Heart right ventricle (tissue), 16 donors: Measurements from ENCODE around the gene BICRA. TPM values are rescaled to one million over a fixed set of nuclear protein-coding genes. Genes with fewer than 3 reads are reported as not detected.

ENCODE experiments used
- ATAC-seq, 8 donors: fragments of 200-7000 bp; cut with Tn5 transposase; one replicate each; pipeline ENCODE4 v1.9.1; 2020; ENCODE audit warnings: mild to moderate bottlenecking in 8 of 8, moderate library complexity in 8 of 8, moderate number of reproducible peaks in 1 of 8
- DNase-seq, 2 donors: peaks; one replicate each; pipeline ENCODE4 v3.0.0-alpha.2; 2020
- H3K27ac ChIP-seq, 10 donors: fragments of 200-600 bp; sonication (generic) in 2 of 10; one replicate each; pipeline versions ENCODE4 v1.5.0 to v1.8.0; 2020 to 2022; ENCODE audit warnings: mild to moderate bottlenecking in 3 of 10
- H3K27me3 ChIP-seq, 7 donors: fragments of 200-600 bp; one replicate each; pipeline ENCODE4 v1.8.0; 2021 to 2022; ENCODE audit warnings: mild to moderate bottlenecking in 2 of 7
- H3K36me3 ChIP-seq, 9 donors: fragments of 200-600 bp; sonication (generic) in 1 of 9; one replicate each; pipeline versions ENCODE4 v1.5.0 to v1.8.0; 2020 to 2022; ENCODE audit warnings: mild to moderate bottlenecking in 2 of 9
- H3K4me1 ChIP-seq, 9 donors: fragments of 200-600 bp; sonication (generic) in 1 of 9; one replicate each; pipeline versions ENCODE4 v1.5.0 to v1.8.0; 2020 to 2022; ENCODE audit warnings: mild to moderate bottlenecking in 4 of 9
- H3K4me3 ChIP-seq, 10 donors: fragments of 200-600 bp; sonication (generic) in 2 of 10; one replicate each; pipeline versions ENCODE4 v1.5.0 to v1.8.0; 2020 to 2022; ENCODE audit warnings: mild to moderate bottlenecking in 7 of 10, moderate library complexity in 2 of 10
- H3K9me3 ChIP-seq, 11 donors: fragments of 200-600 bp in 10 of 11; sonication (generic) in 2 of 11; one replicate each; pipeline versions ENCODE4 v1.5.0 to v1.8.0; 2013 to 2022; ENCODE audit warnings: mild to moderate bottlenecking in 2 of 11, control low read depth in 1 of 11, moderate library complexity in 1 of 11
- WGBS, 2 donors: extraction: QIAGEN DNeasy Blood & Tissue Kit; methylation state at CpG; one replicate each; pipeline ENCODE4 v1.1.7; 2013; ENCODE audit warnings: inconsistent platforms in 1 of 2; 5-methylcytosine and 5-hydroxymethylcytosine counted together
- intact Hi-C, 10 donors: fragments of 100-400 bp; cut with DNase I; formaldehyde crosslinking; loops; one replicate each; pipeline versions ENCODE4 v1.11.1 to v1.14.2; 2022
- polyA plus RNA-seq, 2 donors: library from polyadenylated mRNA; stranded (reverse); fragments of 200-250 nt; gene quantifications; one replicate each; pipeline ENCODE4 v1.2.3, GENCODE V29; 2013
- total RNA-seq, 10 donors: library from RNA; stranded (reverse); fragmentation: NEBNext Ultra II Directional in 3 of 10; extraction: Animal tissue kit (Norgen Biotek cat#: 25700) in 3 of 10; gene quantifications; one replicate each; pipeline versions ENCODE4 v1.2.1 to v1.2.4, GENCODE V29; 2021 to 2023
- TF ChIP-seq, protein P1 (sequence below), 9 donors: fragments of 200-600 bp; sonication (generic) in 2 of 9; IDR thresholded peaks; one replicate each; pipeline versions ENCODE4 v1.5.0 to v1.8.0; 2021 to 2022; ENCODE audit warnings: antibody characterized with exemption in 9 of 9, mild to moderate bottlenecking in 5 of 9, moderate library complexity in 1 of 9
- donor health status: Arrhythmogenic right ventricular cardiomyopathy.
- donor health status: ischemic (EF 13 %, LVEDD 7.1; RV severe dilation, severe dysfunction).
- donor health status: healthy with polysubstance abuse.
- donor health status: DM: no; HTN: yes; CAD: no.
- donor health status: DM: no; HTN: no; CAD: no.
- donor health status: ischemic (EF 25% LVEDD 6.9; RV normal size, moderate dysfunction).
- donor health status: ischemic (EF 25% LVEDD 5.7; RV mildly dilated, moderate dysfunction).
- donor health status: healthy.
- donor health status: DM: yes; HTN: yes; CAD: no.
- donor health status: Ischemic cardiomyopathy.
- donor health status: ischemic (EF 35%, LVEDD 5.7; RV mildly dilated, moderate dysfunction).
- donor health status: nonischemic (EF 11% LVEDD 7.7; RV severe dilation, severe dysfunction).
- donor health status: DM: yes; HTN: yes; CAD: no.
- donor health status: PGD.
- donor health status: ischemic (EF 29% LVEDD 5.4; RV normal size, mild dysfunction).
- donor health status: nonischemic (EF 23%, LVEDD 6.1; RV moderate dilation, normal function).

The BICRA gene
- total and polyA plus RNA-seq, 12 donors, result 2.8 to 13.2 (median 8.9) TPM

DNA sequence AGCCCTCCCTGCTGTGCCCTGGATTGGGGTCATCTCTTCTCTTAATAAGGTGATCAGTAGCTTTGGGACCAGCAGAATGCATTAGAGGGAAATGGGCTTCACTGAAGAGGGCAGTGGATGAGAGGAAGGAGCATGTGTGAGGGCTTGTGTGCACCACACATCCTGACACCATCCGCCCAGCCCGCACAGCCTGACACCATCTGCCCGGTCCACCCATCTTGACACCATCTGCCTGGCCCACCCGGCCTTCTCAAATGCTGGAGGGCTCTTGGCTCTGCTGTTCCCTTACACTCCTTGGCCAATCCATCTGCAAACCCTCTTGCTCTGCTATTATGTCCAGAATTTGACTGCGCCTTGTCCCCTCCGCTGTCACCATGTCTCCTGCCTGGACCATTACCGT is 41.8 kb downstream of the BICRA start:
- DNase-seq, result no peak
- WGBS, 2 donors, result 94 to 97% methylated on average over 7 of the region's 7 CpGs
- intact Hi-C loops, result no loop called here
- no peak overlapping the region for H3K4me3 ChIP-seq
- ATAC-seq, result no peak
- H3K27me3 ChIP-seq, result no peaks in the 10 kb centered on the region
- peaks cover 0 to 9% (median 4%) of the 10 kb centered on the region in 9 donors for H3K4me1 ChIP-seq
- peaks cover 0 to 11% (median 0%) of the 10 kb centered on the region in 11 donors for H3K9me3 ChIP-seq
- TF ChIP-seq, protein P1, sequence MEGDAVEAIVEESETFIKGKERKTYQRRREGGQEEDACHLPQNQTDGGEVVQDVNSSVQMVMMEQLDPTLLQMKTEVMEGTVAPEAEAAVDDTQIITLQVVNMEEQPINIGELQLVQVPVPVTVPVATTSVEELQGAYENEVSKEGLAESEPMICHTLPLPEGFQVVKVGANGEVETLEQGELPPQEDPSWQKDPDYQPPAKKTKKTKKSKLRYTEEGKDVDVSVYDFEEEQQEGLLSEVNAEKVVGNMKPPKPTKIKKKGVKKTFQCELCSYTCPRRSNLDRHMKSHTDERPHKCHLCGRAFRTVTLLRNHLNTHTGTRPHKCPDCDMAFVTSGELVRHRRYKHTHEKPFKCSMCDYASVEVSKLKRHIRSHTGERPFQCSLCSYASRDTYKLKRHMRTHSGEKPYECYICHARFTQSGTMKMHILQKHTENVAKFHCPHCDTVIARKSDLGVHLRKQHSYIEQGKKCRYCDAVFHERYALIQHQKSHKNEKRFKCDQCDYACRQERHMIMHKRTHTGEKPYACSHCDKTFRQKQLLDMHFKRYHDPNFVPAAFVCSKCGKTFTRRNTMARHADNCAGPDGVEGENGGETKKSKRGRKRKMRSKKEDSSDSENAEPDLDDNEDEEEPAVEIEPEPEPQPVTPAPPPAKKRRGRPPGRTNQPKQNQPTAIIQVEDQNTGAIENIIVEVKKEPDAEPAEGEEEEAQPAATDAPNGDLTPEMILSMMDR (IDR thresholded peaks at IDR 0.05), result no peak
- H3K27ac ChIP-seq, result no peak overlapping the region
- peaks cover 0 to 40% (median 0%) of the 10 kb centered on the region in 9 donors for H3K36me3 ChIP-seq

DNA sequence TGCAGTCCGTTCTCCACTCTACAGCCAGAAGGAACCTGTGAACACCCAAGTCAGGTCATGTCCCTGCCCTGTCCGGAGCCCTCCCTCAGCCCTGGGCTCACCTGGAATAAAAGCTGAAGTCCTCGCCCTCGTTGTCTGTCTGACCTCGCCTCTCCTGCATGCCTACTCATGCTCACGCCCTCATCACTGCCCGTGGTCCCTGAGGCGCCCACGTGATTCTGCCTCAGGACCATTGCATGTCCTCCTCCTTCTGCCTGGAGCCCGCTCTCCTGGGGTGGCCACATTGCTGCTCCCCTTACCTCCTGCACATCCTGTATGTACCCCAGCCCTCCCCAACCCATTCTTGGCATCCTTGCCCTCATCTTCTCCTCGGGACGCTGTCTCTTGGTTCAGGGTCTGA is 42.2 kb downstream of the BICRA start:
- H3K9me3 ChIP-seq, result peaks cover 0 to 11% (median 0%) of the 10 kb centered on the region in 11 donors
- peaks cover 0 to 8% (median 1%) of the 10 kb centered on the region in 9 donors for H3K4me1 ChIP-seq
- TF ChIP-seq, protein P1 (IDR thresholded peaks at IDR 0.05), result no peak
- DNase-seq (no peak), ATAC-seq (peak in 1 of 8 donors; percentile 36)
- no peak overlapping the region for H3K4me3 ChIP-seq
- 94 to 97% methylated on average over 12 of the region's 12 CpGs for WGBS, 2 donors
- H3K27ac ChIP-seq, result no peak overlapping the region
- H3K27me3 ChIP-seq, result no peaks in the 10 kb centered on the region
- intact Hi-C loops, result no loop called here
- peaks cover 0 to 36% (median 0%) of the 10 kb centered on the region in 9 donors for H3K36me3 ChIP-seq

DNA sequence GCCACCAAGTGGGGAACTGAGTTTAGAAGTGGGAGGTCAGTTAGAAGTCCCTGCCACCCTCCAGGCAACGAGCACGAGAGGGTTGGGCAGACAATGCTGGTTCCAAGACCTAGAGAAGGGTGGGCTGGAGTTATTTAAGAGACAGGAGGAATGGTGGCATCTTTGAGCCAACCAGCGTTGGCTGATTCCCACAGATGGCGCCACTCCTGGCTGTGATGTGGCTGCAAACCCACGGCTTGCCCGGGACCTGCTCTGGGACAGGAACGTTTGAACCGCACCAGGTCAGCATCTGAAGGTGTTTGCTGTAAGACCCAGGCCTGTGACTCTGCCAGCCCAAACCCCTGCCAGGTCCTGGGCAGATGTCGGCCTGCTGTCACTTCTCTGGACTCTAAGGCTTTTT is 42.8 kb downstream of the BICRA start:
- no peak overlapping the region for H3K27ac ChIP-seq
- H3K27me3 ChIP-seq, result no peaks in the 10 kb centered on the region
- intact Hi-C loops, result no loop called here
- no peak overlapping the region for H3K4me3 ChIP-seq
- DNase-seq (no peak), ATAC-seq (peak in 1 of 8 donors; percentile 16)
- WGBS, 2 donors, result 67 to 76% methylated on average over 9 of the region's 9 CpGs
- peaks cover 0 to 8% (median 0%) of the 10 kb centered on the region in 9 donors for H3K4me1 ChIP-seq
- peaks cover 0 to 11% (median 0%) of the 10 kb centered on the region in 11 donors for H3K9me3 ChIP-seq
- peaks cover 0 to 31% (median 0%) of the 10 kb centered on the region in 9 donors for H3K36me3 ChIP-seq
- TF ChIP-seq, protein P1 (IDR thresholded peaks at IDR 0.05), result no peak

DNA sequence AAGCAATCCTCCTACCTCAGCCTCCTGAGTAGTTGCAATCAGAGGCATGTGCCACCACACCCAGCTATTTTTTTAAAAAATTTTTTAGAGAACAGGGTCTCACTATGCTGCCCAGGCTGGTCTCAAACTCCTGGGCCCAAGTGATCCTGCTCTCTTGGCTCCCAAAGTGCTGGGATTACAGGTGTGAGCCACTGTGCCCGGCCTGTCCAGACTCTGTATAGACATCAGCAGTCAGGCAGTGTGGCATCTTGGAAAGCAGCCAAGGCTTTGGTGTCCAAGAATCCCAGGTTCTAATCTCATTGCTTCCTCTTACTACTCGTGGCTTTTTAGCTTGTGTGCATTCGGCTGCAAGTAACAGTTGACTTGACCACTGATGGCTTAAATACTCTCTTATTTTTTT is 43.4 kb downstream of the BICRA start:
- H3K9me3 ChIP-seq, result peaks cover 0 to 11% (median 0%) of the 10 kb centered on the region in 11 donors
- H3K27me3 ChIP-seq, result no peaks in the 10 kb centered on the region
- H3K27ac ChIP-seq, result no peak overlapping the region
- whole genome bisulfite sequencing, 2 donors, result 52 to 58% methylated on average over 3 of the region's 3 CpGs
- TF ChIP-seq, protein P1 (IDR thresholded peaks at IDR 0.05), result no peak
- no peak overlapping the region for H3K4me3 ChIP-seq
- H3K4me1 ChIP-seq, result peaks cover 0 to 8% (median 0%) of the 10 kb centered on the region in 9 donors
- intact Hi-C loops, result no loop called here
- peaks cover 0 to 27% (median 0%) of the 10 kb centered on the region in 9 donors for H3K36me3 ChIP-seq
- ATAC-seq, result no peak
- DNase-seq, result no peak
